Sigmoid colon (tissue), 7 donors: ENCODE measurements around the gene KCNG2. TPM values are rescaled to one million over a fixed set of nuclear protein-coding genes. Genes with fewer than 3 reads are reported as not detected.

Source experiments
- DNase-seq: peaks from one replicate; pipeline ENCODE4 v3.0.0-alpha.2; 2019
- H3K27ac ChIP-seq, 4 donors: fragments of 200-600 bp; sonication (generic); one replicate each; pipeline ENCODE4 v1.5.1; 2016 to 2019; ENCODE audit warnings: mild to moderate bottlenecking in 1 of 4
- H3K27me3 ChIP-seq, 3 donors: fragments of 200-600 bp; sonication (generic); one replicate each; pipeline ENCODE4 v1.5.1; 2019; ENCODE audit warnings: mild to moderate bottlenecking in 1 of 3
- H3K36me3 ChIP-seq, 4 donors: fragments of 200-600 bp; sonication (generic); one replicate each; pipeline ENCODE4 v1.5.1; 2016 to 2019
- H3K4me1 ChIP-seq, 4 donors: fragments of 200-600 bp; sonication (generic); one replicate each; pipeline ENCODE4 v1.5.1; 2017 to 2019
- H3K4me3 ChIP-seq, 4 donors: fragments of 200-600 bp; sonication (generic); one replicate each; pipeline ENCODE4 v1.5.1; 2017 to 2019; ENCODE audit warnings: mild to moderate bottlenecking in 2 of 4, moderate library complexity in 1 of 4
- H3K9me3 ChIP-seq, 4 donors: fragments of 200-600 bp in 3 of 4; sonication (generic) in 3 of 4; one replicate each; pipeline versions ENCODE4 v1.5.1 to v1.6.1; 2013 to 2019
- EP300 ChIP-seq, 4 donors: sonication (generic); formaldehyde crosslinking; IDR thresholded peaks; one replicate each; pipeline ENCODE4 v1.6.1; 2017; ENCODE audit warnings: antibody characterized with exemption in 4 of 4
- POLR2A ChIP-seq, 2 donors: fragments of 450-650 bp; IDR thresholded peaks; one replicate each; pipeline ENCODE4 v1.6.1; 2016; ENCODE audit warnings: antibody characterized with exemption in 2 of 2, mild to moderate bottlenecking in 2 of 2, moderate library complexity in 2 of 2
- POLR2AphosphoS5 ChIP-seq, 4 donors: sonication (generic); formaldehyde crosslinking; IDR thresholded peaks; one replicate each; pipeline ENCODE4 v1.6.1; 2017; ENCODE audit warnings: antibody characterized with exemption in 4 of 4
- WGBS, 2 donors: extraction: QIAGEN DNeasy Blood & Tissue Kit; methylation state at CpG; one replicate each; pipeline ENCODE4 v1.1.7; 2013; 5-methylcytosine and 5-hydroxymethylcytosine counted together
- intact Hi-C: fragments of 100-400 bp; cut with DNase I; formaldehyde crosslinking; loops from one replicate; pipeline ENCODE4 v1.15.1; 2023
- polyA plus RNA-seq, 3 donors: library from polyadenylated mRNA; stranded (reverse); fragments of 200-250 nt; gene quantifications; one replicate each; pipeline ENCODE4 v1.2.3, GENCODE V29; 2013
- total RNA-seq, 4 donors: library from RNA; depleted of rRNA; stranded (reverse); fragments of >200 nt; gene quantifications; one replicate each; pipeline ENCODE4 v1.1.0, GENCODE V29; 2016
- TF ChIP-seq, protein P1 (sequence below), 4 experiments: fragments of 450-650 bp in 3 of 4; fragments of 200-600 bp in 1 of 4; IDR thresholded peaks; one replicate each; pipeline ENCODE4 v1.5.1; 2016 to 2019; ENCODE audit warnings: antibody characterized with exemption in 4 of 4, mild to moderate bottlenecking in 3 of 4, moderate library complexity in 2 of 4
- donor health status: healthy with polysubstance abuse.
- donor health status: Bipolar disorder and iron deficiency.
- donor health status: healthy.

KCNG2 gene
- total and polyA plus RNA-seq, 7 donors, result 0.15 to 0.41 TPM; not detected in 5

DNA sequence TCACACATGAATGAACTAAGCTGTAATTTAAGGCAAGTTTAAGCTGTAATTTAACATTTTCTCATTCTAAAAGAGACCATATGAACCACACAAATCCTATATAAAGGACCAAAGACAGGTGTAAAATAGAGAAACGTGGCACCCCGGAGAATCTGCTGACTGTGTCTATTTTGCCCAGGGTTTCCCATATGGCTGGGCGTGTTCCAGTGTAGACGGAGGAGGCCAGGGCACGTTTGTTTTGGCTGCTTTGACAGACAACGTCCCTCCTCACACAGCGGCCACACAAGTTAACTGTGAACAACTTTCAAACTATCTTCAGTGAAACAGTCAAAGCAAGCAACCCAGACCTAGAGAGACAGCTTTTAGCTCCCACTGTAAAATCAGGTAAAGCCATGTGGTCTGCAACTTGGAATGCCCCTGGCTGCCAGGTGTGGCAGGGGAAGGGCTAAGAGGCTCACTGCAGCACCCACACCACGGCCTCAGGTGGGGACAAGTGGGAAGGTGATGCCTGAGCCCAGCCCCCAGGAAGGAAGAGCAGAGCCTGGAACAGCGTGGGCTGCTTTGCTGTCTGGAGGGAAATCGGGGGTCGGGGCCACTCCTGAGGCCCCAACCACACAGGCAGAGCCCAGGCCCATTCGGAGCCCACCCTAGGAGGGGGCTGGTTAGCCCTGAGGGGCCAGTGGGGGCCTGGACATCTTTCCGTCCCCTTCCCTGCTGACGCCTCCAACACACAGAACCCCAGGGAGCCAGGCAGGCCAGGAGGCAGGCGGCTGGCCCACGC, 113.0 kb downstream of the KCNG2 start:
- no peak overlapping the region for H3K4me3 ChIP-seq
- no peaks in the 10 kb centered on the region for H3K4me1 ChIP-seq
- 84 to 89% methylated on average over 16 of the region's 16 CpGs for WGBS, 2 donors
- peaks cover 0 to 34% (median 2%) of the 10 kb centered on the region in 4 donors for H3K36me3 ChIP-seq
- no peaks in the 10 kb centered on the region for H3K27me3 ChIP-seq
- TF ChIP-seq EP300 (IDR thresholded peaks at IDR 0.05) (no peak), POLR2AphosphoS5 (IDR thresholded peaks at IDR 0.05) (no peak)
- intact Hi-C loops, result no loop called here
- H3K27ac ChIP-seq, result no peak overlapping the region
- no peak for DNase-seq
- H3K9me3 ChIP-seq, result no peaks in the 10 kb centered on the region

DNA sequence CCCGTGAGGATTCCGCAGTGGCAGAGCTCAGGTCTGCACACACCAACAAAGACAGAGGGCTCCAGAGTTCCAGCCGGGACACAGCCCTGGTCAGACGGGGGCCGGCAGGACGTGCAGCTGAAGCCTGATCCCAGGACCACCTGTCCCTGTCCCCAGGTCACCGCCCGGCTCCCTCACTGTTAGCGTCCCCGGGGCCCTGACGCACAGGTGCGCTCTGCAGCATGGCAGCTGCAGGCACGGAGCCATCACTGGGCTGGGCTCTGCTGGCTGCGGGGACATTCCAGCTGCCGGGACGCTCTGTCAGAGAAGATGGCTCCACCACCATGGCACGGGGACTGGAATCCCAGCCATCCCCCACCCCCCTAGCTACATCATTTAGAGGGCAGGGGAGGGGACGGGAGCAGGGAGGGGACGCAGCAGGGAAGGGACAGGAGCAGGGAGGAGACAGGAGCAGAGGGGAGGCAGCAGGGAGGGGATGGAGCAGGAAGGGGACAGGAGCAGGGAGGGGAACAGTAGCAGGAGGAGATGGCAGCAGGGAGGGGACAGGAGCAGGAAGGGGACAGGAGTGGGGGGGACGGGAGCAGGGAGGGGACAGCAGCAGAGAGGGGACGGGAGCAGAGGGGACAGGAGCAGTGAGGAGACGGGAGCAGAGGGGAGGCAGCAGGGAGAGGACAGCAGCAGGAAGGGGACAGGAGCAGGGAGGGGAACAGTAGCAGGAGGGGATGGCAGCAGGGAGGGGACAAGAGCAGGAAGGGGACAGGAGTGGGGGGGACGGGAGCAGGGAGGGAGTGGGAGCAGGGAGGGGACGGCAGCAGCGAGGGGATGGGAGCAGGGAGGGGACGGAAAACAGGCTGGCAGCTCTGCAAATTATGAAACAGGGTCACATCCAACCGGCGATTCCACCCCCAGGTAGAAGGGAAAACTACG, 113.9 kb downstream of the KCNG2 start:
- no peak overlapping the region for H3K4me3 ChIP-seq
- no peak for TF ChIP-seq EP300 (IDR thresholded peaks at IDR 0.05)
- TF ChIP-seq, protein P1, sequence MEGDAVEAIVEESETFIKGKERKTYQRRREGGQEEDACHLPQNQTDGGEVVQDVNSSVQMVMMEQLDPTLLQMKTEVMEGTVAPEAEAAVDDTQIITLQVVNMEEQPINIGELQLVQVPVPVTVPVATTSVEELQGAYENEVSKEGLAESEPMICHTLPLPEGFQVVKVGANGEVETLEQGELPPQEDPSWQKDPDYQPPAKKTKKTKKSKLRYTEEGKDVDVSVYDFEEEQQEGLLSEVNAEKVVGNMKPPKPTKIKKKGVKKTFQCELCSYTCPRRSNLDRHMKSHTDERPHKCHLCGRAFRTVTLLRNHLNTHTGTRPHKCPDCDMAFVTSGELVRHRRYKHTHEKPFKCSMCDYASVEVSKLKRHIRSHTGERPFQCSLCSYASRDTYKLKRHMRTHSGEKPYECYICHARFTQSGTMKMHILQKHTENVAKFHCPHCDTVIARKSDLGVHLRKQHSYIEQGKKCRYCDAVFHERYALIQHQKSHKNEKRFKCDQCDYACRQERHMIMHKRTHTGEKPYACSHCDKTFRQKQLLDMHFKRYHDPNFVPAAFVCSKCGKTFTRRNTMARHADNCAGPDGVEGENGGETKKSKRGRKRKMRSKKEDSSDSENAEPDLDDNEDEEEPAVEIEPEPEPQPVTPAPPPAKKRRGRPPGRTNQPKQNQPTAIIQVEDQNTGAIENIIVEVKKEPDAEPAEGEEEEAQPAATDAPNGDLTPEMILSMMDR (IDR thresholded peaks at IDR 0.05), result no peak
- TF ChIP-seq POLR2AphosphoS5 (IDR thresholded peaks at IDR 0.05), result no peak
- TF ChIP-seq POLR2A (IDR thresholded peaks at IDR 0.05), result no peak
- no peaks in the 10 kb centered on the region for H3K4me1 ChIP-seq
- 93 to 95% methylated on average over 29 of the region's 29 CpGs for WGBS, 2 donors
- H3K27ac ChIP-seq, result no peak overlapping the region
- DNase-seq, result peak; percentile 58
- intact Hi-C loops, result no loop called here
- peaks cover 0 to 42% (median 4%) of the 10 kb centered on the region in 4 donors for H3K36me3 ChIP-seq
- H3K27me3 ChIP-seq, result no peaks in the 10 kb centered on the region
- H3K9me3 ChIP-seq, result no peaks in the 10 kb centered on the region

DNA sequence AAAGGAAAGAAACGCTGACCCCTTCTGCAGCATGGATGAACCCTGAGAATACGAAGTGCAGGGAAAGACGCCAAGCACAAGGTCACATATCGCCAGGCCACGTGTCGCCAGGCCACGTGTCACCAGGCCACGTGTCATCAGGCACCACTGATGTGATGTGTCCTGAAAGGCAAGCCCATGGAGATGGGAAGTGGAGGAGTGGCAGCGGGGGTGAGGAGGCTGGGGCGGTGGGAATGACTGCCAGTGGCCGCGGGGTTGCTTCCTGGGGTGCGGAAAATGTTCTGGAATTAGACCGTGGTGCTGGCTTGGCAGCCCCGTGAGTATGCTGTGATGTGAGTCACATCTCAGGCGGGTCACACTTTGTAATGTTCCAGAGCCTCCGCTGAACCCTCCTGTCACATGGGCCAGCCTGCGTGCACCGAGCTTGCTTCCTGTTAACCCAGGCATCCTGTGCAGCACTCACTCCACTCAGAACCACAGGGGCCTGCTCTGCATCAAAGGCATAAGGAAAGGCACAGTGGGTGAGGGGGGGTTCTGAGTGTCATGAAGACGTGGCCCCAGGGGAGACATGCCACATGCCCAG, 114.8 kb downstream of the KCNG2 start:
- H3K36me3 ChIP-seq, result peaks cover 0 to 49% (median 9%) of the 10 kb centered on the region in 4 donors

DNA sequence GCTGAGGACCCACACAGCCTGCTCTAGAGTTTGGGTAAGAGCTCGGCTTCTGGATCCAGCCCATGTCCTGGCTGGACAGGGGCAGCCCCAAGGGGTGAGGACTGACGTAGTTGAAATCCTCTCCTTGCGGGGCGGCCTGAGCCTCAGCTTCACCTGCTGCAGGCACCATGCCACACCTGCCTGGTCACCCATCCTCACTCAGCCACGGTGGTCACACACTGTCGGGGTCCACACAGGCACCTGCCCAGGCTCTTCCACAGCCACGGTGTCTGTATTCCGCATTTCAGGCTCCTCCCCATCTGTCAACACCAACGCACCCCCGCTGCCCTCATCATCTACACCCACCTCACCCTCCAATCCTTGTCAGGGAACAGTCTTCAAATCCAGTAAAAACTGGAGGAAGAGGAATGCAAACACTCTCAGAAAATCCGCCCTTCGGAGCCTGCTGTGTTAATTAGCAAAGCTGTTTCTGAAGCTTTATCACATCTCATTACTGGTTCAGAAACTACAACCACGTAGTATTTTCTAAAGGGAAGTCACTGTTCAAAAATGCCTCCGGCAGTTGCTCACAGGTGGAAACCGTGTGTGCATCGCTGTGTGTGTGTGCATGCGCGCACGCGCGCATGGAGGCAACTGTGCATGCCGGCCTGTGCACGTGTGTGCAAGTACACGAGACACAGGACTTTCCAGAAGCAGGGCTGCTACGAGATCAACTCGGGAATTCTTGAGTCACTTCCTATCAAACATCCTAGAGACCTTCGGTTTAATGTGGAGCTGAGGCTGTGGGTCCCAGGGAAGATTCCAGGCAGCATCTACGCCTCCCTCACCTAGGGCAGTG, 115.5 kb downstream of the KCNG2 start:
- Histone ChIP-seq H3K27me3 (no peaks in the 10 kb centered on the region), H3K9me3 (no peaks in the 10 kb centered on the region), H3K36me3 (peaks cover 0 to 48% (median 9%) of the 10 kb centered on the region in 4 donors), H3K27ac (no peak overlapping the region), H3K4me1 (no peaks in the 10 kb centered on the region), H3K4me3 (no peak overlapping the region)
- TF ChIP-seq, protein P1 (IDR thresholded peaks at IDR 0.05), result no peak
- TF ChIP-seq POLR2AphosphoS5 (IDR thresholded peaks at IDR 0.05) (no peak), EP300 (IDR thresholded peaks at IDR 0.05) (no peak), POLR2A (IDR thresholded peaks at IDR 0.05) (no peak)
- intact Hi-C loops, result no loop called here
- DNase-seq, result no peak
- 93 to 94% methylated on average over 28 of the region's 28 CpGs for WGBS, 2 donors

More for the DNA sequence above, 114.8 kb downstream of the KCNG2 start:
- intact Hi-C loops, result no loop called here
- H3K4me3 ChIP-seq, result no peak overlapping the region
- no peaks in the 10 kb centered on the region for H3K4me1 ChIP-seq
- H3K9me3 ChIP-seq, result no peaks in the 10 kb centered on the region
- TF ChIP-seq POLR2AphosphoS5 (IDR thresholded peaks at IDR 0.05) (no peak), EP300 (IDR thresholded peaks at IDR 0.05) (no peak), POLR2A (IDR thresholded peaks at IDR 0.05) (no peak)
- TF ChIP-seq, protein P1 (IDR thresholded peaks at IDR 0.05), result no peak
- no peak for DNase-seq
- H3K27me3 ChIP-seq, result no peaks in the 10 kb centered on the region
- no peak overlapping the region for H3K27ac ChIP-seq
- WGBS, 2 donors, result 85 to 95% methylated on average over 20 of the region's 20 CpGs
